Fibroblast of villous mesenchyme (primary cell): ENCODE results near the gene MPPED1. TPM values are rescaled to one million over a fixed set of nuclear protein-coding genes. Genes with fewer than 3 reads are reported as not detected.
A peak's percentile ranks its signal among the peaks of the same experiment; 100 is the strongest.

Experiments used
- DNase-seq: peaks from one replicate; pipeline ENCODE4 v3.0.0-alpha.2; 2010; ENCODE audit warnings: low read depth
- H3K4me3 ChIP-seq: 2 replicates; pipeline ENCODE4 v1.5.1; 2011; ENCODE audit warnings: low read depth, mild to moderate bottlenecking, low read length
- total RNA-seq: library from RNA; depleted of rRNA; stranded (reverse); fragments of >200 nt; gene quantifications from 2 replicates; pipeline ENCODE4 v1.2.3, GENCODE V29; 2012
- TF ChIP-seq, protein P1 (sequence below): IDR thresholded peaks from 2 replicates; pipeline ENCODE4 v1.5.1; 2012; ENCODE audit warnings: low read depth, mild to moderate bottlenecking, low read length; ENCODE audit not compliant: insufficient read depth

Gene MPPED1
- total RNA-seq, 1 donor, result not detected

DNA sequence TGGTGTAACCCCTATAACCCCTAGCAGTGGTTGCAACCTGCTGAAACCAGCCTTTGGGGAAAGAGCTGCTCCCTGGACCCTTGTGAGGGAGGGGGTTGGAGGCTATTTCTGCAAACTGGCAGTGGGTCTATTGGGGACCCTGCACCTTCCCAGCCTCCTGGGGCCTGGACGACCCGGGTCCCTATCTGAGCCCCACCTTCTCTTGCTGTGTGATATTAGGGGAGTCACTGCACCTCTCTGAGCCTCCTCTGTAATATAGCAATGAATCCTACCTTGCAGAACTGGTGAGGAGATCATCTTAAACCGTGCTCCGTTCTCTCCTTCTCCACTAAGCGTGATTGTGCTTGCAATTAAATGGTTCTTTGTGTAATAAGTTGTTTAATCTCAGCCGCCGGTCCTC lies 24.0 kb upstream of the MPPED1 start:
- TF ChIP-seq, protein P1, sequence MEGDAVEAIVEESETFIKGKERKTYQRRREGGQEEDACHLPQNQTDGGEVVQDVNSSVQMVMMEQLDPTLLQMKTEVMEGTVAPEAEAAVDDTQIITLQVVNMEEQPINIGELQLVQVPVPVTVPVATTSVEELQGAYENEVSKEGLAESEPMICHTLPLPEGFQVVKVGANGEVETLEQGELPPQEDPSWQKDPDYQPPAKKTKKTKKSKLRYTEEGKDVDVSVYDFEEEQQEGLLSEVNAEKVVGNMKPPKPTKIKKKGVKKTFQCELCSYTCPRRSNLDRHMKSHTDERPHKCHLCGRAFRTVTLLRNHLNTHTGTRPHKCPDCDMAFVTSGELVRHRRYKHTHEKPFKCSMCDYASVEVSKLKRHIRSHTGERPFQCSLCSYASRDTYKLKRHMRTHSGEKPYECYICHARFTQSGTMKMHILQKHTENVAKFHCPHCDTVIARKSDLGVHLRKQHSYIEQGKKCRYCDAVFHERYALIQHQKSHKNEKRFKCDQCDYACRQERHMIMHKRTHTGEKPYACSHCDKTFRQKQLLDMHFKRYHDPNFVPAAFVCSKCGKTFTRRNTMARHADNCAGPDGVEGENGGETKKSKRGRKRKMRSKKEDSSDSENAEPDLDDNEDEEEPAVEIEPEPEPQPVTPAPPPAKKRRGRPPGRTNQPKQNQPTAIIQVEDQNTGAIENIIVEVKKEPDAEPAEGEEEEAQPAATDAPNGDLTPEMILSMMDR, result no peak

DNA sequence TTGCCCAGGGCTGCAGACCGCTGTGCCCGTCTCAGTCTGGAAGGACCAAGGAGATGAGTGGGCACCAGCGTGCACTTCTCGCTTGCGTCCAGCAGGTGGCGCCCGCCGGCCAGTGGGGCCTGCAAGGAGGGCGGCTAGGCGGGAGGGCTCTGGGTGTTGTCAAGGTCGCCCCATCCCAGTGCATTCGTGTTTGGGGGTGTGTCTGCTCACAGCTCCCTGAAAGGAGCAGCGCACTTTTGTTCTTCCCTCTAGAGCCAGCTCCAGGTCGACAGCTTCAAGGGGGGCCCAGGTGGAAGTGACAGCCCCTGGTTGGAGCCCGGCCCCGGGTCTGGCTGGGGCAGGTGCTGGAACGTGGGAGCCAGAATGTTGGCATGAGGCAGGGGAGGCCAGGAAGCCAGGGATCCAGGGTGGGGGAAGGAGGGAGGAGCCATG lies 23.4 kb upstream of the MPPED1 start:
- DNase-seq, result peak; percentile 55
- no peak overlapping the region for H3K4me3 ChIP-seq
- TF ChIP-seq, protein P1, result peak; percentile 89

More for the DNA sequence above, 24.0 kb upstream of the MPPED1 start:
- no peak for DNase-seq
- no peak overlapping the region for H3K4me3 ChIP-seq

DNA sequence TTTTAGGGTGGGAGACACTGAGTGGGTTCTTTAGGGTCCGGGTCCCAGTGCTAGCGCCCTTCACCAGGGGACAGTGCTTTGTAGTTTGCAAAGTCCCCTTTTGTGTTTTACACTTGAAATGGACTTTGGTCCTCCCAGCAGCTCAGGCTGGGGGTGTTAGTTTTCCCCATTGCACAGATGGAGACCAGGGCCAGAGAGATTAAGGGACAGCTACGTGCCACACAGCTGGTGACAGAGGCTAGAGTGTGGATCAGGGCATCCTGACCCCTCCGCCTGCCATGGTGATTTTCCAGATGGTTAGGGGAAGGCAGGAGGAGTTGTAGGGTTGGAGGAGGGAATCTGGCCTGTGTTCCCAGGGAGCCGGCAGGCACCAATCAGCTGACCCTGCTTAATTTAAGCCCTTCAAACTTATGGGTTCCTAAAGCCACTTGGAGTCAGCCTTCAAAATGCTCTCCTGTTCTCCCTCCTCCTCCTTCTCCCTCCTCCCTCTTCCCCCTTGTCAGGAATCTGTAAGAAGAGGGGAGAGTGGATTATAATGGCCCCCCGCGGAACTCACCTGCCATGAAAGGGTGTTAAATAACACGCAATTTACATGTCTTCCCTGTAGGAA lies 22.5 kb upstream of the MPPED1 start:
- TF ChIP-seq, protein P1, result no peak
- DNase-seq, result no peak
- H3K4me3 ChIP-seq, result no peak overlapping the region

DNA sequence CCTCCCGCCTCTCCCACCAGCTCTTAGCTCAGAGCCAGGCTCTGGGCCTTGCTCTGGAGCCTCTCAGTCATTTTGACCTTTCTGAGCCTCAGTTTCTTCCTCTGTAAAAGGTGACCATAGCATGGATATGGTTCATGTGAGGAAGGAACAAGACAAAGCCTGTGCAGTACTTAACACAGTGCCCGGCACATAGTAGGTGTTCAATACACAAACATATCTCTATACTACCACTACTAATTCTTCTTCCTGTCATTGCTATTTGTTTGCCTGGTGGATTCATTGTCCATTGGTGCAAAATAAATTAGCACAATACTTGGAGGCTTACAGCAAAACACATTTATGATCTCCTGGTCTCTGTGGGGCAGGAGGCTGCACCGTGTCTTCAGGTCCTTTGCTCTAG lies 21.6 kb upstream of the MPPED1 start:
- TF ChIP-seq, protein P1, result no peak
- no peak for DNase-seq

DNA sequence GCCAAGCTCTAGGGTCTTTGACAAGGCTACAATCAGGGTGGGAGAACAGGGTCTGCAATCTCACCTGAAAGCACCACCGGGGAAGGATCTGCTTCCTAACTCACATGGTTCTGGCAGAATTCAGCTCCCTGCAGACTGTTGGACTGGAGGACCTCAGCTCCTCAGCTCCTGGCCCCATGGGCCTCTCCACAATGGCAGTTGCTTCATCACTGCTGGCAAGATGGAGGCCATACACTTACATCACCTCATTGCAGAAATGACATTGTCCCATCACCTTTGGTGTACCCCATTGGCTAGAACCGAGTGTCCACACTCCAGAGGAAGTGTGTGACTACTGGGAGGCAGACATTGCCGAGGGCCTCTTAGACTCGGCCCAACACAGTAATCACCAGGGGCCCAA lies 20.9 kb upstream of the MPPED1 start:
- TF ChIP-seq, protein P1, result no peak
- no peak for DNase-seq
- no peak overlapping the region for H3K4me3 ChIP-seq

More for the DNA sequence above, 21.6 kb upstream of the MPPED1 start:
- H3K4me3 ChIP-seq, result no peak overlapping the region

DNA sequence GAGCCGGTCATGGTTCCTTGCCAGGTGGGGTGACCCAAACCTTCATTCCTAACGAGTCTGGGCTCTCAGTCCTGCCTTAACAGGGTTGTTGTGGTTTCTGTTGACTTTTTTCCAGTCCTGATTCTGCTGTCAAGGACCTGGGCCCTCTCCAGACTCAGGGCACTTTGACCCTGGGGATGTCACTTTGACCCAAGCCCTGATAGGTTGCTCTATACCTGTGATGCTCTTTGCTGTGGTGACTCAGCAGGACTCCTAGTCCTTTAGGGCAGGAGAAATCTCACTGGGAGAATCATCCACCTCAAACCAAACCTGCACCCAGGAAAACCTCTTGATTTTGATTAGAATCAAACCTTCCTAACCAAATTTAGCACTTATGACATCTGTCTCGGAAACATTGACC lies 20.5 kb upstream of the MPPED1 start:
- TF ChIP-seq, protein P1, result no peak
- no peak overlapping the region for H3K4me3 ChIP-seq
- DNase-seq, result no peak
